Measurements from ENCODE around the gene ZNF853. TPM values are rescaled to one million over a fixed set of nuclear protein-coding genes. Genes with fewer than 3 reads are reported as not detected.

The ZNF853 gene
- total RNA-seq, 1 experiment from 2014 or later: 7.9 TPM

- Histone ChIP-seq H3K36me3 (ENCODE audit: low read depth) (peaks cover 19% of the 10 kb centered on the region), H3K79me2 (ENCODE audit: low read depth) (no peaks in the 10 kb centered on the region), H3K9me2 (ENCODE audit: insufficient read depth) (no peaks in the 10 kb centered on the region), H3K27ac (no peak overlapping the region), H3K27me3 (ENCODE audit: insufficient read depth, low read depth) (no peaks in the 10 kb centered on the region), H3K4me1 (replicated peaks; ENCODE audit: insufficient read depth) (no peaks in the 10 kb centered on the region), H2AFZ (no peak overlapping the region), H3F3A (ENCODE audit: insufficient read depth, low read depth) (0 out of 2 replicates have a peak, but pooled peaks cover 5% of the 10 kb centered on the region), H3K9me3 (ENCODE audit: insufficient read depth, low read depth) (peaks cover 8% of the 10 kb centered on the region; the same call in 1 of the 2 replicates), H3K4me2 (no peak overlapping the region), H3K4me3 (no peak overlapping the region), H4K20me1 (ENCODE audit: insufficient read depth) (no peaks in the 10 kb centered on the region)
- CTCF ChIA-PET: no interaction called here
- no TSS peak for BruUV-seq (replicated peaks)
- DNase-seq: no peak
- POLR2A ChIA-PET (ENCODE audit: unreplicated experiment): no interaction called here
- no peak for TF ChIP-seq EZH2 (IDR thresholded peaks at IDR 0.05; ENCODE audit: low read depth)
- TF ChIP-seq, protein P1, sequence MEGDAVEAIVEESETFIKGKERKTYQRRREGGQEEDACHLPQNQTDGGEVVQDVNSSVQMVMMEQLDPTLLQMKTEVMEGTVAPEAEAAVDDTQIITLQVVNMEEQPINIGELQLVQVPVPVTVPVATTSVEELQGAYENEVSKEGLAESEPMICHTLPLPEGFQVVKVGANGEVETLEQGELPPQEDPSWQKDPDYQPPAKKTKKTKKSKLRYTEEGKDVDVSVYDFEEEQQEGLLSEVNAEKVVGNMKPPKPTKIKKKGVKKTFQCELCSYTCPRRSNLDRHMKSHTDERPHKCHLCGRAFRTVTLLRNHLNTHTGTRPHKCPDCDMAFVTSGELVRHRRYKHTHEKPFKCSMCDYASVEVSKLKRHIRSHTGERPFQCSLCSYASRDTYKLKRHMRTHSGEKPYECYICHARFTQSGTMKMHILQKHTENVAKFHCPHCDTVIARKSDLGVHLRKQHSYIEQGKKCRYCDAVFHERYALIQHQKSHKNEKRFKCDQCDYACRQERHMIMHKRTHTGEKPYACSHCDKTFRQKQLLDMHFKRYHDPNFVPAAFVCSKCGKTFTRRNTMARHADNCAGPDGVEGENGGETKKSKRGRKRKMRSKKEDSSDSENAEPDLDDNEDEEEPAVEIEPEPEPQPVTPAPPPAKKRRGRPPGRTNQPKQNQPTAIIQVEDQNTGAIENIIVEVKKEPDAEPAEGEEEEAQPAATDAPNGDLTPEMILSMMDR (conservative IDR thresholded peaks at IDR 0.05): no peak
- intact Hi-C loops (cut with micrococcal nuclease; ENCODE audit: unreplicated experiment): no loop called here
Observed at GRCh38 chr7:6650086-6650485, 34.7 kb downstream of the ZNF853 start.

- H3K4me3 ChIP-seq: no peak overlapping the region
- H3K4me2 ChIP-seq: no peak overlapping the region
- peaks cover 19% of the 10 kb centered on the region for H3K36me3 ChIP-seq (ENCODE audit: low read depth)
- H3F3A ChIP-seq (ENCODE audit: insufficient read depth, low read depth): 0 out of 2 replicates have a peak, but pooled peaks cover 5% of the 10 kb centered on the region
- H2AFZ ChIP-seq: no peak overlapping the region
- H3K9me2 ChIP-seq (ENCODE audit: insufficient read depth): no peaks in the 10 kb centered on the region
- H4K20me1 ChIP-seq (ENCODE audit: insufficient read depth): no peaks in the 10 kb centered on the region
- no TSS peak for BruUV-seq (replicated peaks)
- no peak for DNase-seq
- no peak overlapping the region for H3K27ac ChIP-seq
- ChIA-PET POLR2A (ENCODE audit: unreplicated experiment) (no interaction called here), CTCF (no interaction called here)
- H3K9me3 ChIP-seq (ENCODE audit: insufficient read depth, low read depth): peaks cover 8% of the 10 kb centered on the region; the same call in 1 of the 2 replicates
- no peaks in the 10 kb centered on the region for H3K79me2 ChIP-seq (ENCODE audit: low read depth)
- TF ChIP-seq EZH2 (IDR thresholded peaks at IDR 0.05; ENCODE audit: low read depth): no peak
- TF ChIP-seq, protein P1 (conservative IDR thresholded peaks at IDR 0.05): no peak
- H3K27me3 ChIP-seq (ENCODE audit: insufficient read depth, low read depth): no peaks in the 10 kb centered on the region
- intact Hi-C loops (cut with micrococcal nuclease; ENCODE audit: unreplicated experiment): no loop called here
- H3K4me1 ChIP-seq (replicated peaks; ENCODE audit: insufficient read depth): no peaks in the 10 kb centered on the region
Observed at GRCh38 chr7:6650521-6651011, 35.2 kb downstream of the ZNF853 start.

DNA sequence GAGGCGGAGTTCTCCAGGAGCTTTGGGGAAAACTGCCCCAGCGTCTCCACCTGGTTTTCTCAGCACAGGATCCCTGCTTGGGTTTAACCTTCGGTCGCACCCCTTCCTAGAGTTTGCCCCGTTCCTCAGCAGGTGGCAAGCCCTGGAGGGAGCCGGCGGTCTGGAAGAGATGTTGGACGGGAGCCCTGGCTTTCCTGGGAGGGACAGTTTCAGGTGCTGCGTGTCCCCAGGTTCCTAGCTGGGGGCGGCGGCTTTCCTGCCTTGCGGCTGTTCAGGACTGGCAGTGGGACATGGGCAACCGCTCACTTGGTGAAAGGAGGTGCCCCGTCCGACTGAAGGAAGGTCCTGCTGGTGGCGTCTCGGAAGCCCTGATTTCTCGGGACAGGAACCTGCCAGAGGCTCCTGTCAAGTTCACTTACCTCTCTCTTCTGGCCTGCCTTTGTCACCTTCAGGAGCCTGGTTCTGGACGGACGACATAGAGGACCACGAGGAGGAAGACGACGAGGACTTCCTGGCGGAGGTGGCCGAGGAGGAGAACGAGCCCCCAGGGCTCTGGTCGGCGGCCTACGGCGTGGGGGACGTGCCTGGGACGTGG lies 36.5 kb downstream of the ZNF853 start:
- intact Hi-C loops (cut with micrococcal nuclease; ENCODE audit: unreplicated experiment): no loop called here
- Histone ChIP-seq H3K79me2 (ENCODE audit: low read depth) (no peaks in the 10 kb centered on the region), H3K27ac (no peak overlapping the region), H3K9me3 (ENCODE audit: insufficient read depth, low read depth) (peaks cover 8% of the 10 kb centered on the region; the same call in 1 of the 2 replicates), H3K9me2 (ENCODE audit: insufficient read depth) (no peaks in the 10 kb centered on the region), H2AFZ (no peak overlapping the region), H3K4me3 (no peak overlapping the region), H3K4me1 (replicated peaks; ENCODE audit: insufficient read depth) (no peaks in the 10 kb centered on the region), H4K20me1 (ENCODE audit: insufficient read depth) (no peaks in the 10 kb centered on the region), H3K27me3 (ENCODE audit: insufficient read depth, low read depth) (no peaks in the 10 kb centered on the region), H3K36me3 (ENCODE audit: low read depth) (peaks cover 19% of the 10 kb centered on the region), H3K4me2 (no peak overlapping the region), H3F3A (ENCODE audit: insufficient read depth, low read depth) (0 out of 2 replicates have a peak, but pooled peaks cover 5% of the 10 kb centered on the region)
- CTCF ChIA-PET: no interaction called here
- no TSS peak for BruUV-seq (replicated peaks)
- no peak for DNase-seq
- TF ChIP-seq, protein P1 (conservative IDR thresholded peaks at IDR 0.05): no peak
- no peak for TF ChIP-seq EZH2 (IDR thresholded peaks at IDR 0.05; ENCODE audit: low read depth)
- POLR2A ChIA-PET (ENCODE audit: unreplicated experiment): no interaction called here
